Naive thymus-derived CD8-positive, alpha-beta T cell (primary cell): Measurements from ENCODE around the gene KLK6. TPM values are rescaled to one million over a fixed set of nuclear protein-coding genes. Genes with fewer than 3 reads are reported as not detected.

Source experiments
- ATAC-seq, 2 donors: fragments of 150-1000 bp; cut with Tn5 transposase in 1 of 2; sonication (Bioruptor Pico), chemical (Tn5 transposase) in 1 of 2; 1 replicate in 1 of 2; 2 replicates in 1 of 2; pipeline ENCODE4 v1.10.0; 2021; ENCODE audit warnings: mild to moderate bottlenecking in 2 of 2, moderate library complexity in 2 of 2
- POLR2A ChIA-PET: fragments of 350-600 bp; sonication (Branson Sonifier 250); formaldehyde crosslinking; loops from one replicate; lab custom pipeline; 2021; ENCODE audit warnings: antibody characterized with exemption; lab: Charles Lee
- DNase-seq, 10 donors: peaks; one replicate each; pipeline versions ENCODE4 v3.0.0 to v3.0.0-alpha.2; 2020 to 2022
- H3K27ac Mint-ChIP-seq, 10 donors: one replicate each; pipeline ENCODE4 v1.8.0; 2020 to 2022; ENCODE audit warnings: mild to moderate bottlenecking in 10 of 10, mixed read lengths in 10 of 10, moderate library complexity in 4 of 10, inconsistent platforms in 1 of 10
- H3K27me3 Mint-ChIP-seq, 5 donors: one replicate each; pipeline ENCODE4 v1.8.0; 2021 to 2022; ENCODE audit warnings: mixed read lengths in 5 of 5
- H3K36me3 Mint-ChIP-seq, 3 donors: one replicate each; pipeline ENCODE4 v1.8.0; 2020 to 2022; ENCODE audit warnings: mixed read lengths in 3 of 3, mild to moderate bottlenecking in 2 of 3, inconsistent platforms in 1 of 3
- H3K4me1 Mint-ChIP-seq, 4 donors: one replicate each; pipeline ENCODE4 v1.8.0; 2021 to 2022; ENCODE audit warnings: mixed read lengths in 4 of 4
- H3K4me3 Mint-ChIP-seq, 10 donors: one replicate each; pipeline ENCODE4 v1.8.0; 2020 to 2022; ENCODE audit warnings: mild to moderate bottlenecking in 10 of 10, mixed read lengths in 10 of 10, moderate library complexity in 6 of 10, inconsistent platforms in 1 of 10
- H3K9me3 Mint-ChIP-seq, 9 donors: one replicate each; pipeline ENCODE4 v1.8.0; 2020 to 2022; ENCODE audit warnings: mixed read lengths in 9 of 9, mild to moderate bottlenecking in 3 of 9, inconsistent platforms in 1 of 9, moderate library complexity in 1 of 9
- polyA plus RNA-seq, 3 donors: library from polyadenylated mRNA; unstranded; fragments of 300-500 nt; fragmentation: Illumina TruSeq; gene quantifications; one replicate each; pipeline ENCODE4 v1.2.3, GENCODE V29; 2021
- total RNA-seq, 8 experiments: library from RNA in 2 of 8; stranded (reverse) in 2 of 8; gene quantifications; one replicate each; pipeline ENCODE4 v1.2.3 and lab custom pipeline; 2021 to 2026

KLK6 gene
- total and polyA plus RNA-seq, 5 experiments from 2014 or later: not detected

- no peak overlapping the region for H3K4me3 Mint-ChIP-seq
- H3K4me1 Mint-ChIP-seq: peaks cover 0 to 4% (median 0%) of the 10 kb centered on the region in 4 donors
- POLR2A ChIA-PET: no interaction called here
- no peak for ATAC-seq
- no peak overlapping the region for H3K27ac Mint-ChIP-seq
- peaks cover 0 to 13% (median 2%) of the 10 kb centered on the region in 9 donors for H3K9me3 Mint-ChIP-seq
- H3K27me3 Mint-ChIP-seq: peaks cover 34 to 91% (median 64%) of the 10 kb centered on the region in 5 donors
- no peak for DNase-seq
- H3K36me3 Mint-ChIP-seq: peaks cover 0 to 6% (median 0%) of the 10 kb centered on the region in 3 donors
These were observed 1.3 kb downstream of the KLK6 start for GRCh38 chr19:50967929-50968715.

- no peak for ATAC-seq
- peaks cover 0 to 37% (median 15%) of the 10 kb centered on the region in 9 donors for H3K9me3 Mint-ChIP-seq
- H3K27ac Mint-ChIP-seq: no peak overlapping the region
- peaks cover 29 to 82% (median 62%) of the 10 kb centered on the region in 5 donors for H3K27me3 Mint-ChIP-seq
- H3K36me3 Mint-ChIP-seq: peaks cover 0 to 4% (median 2%) of the 10 kb centered on the region in 3 donors
- no peak for DNase-seq
- no peak overlapping the region for H3K4me3 Mint-ChIP-seq
- POLR2A ChIA-PET: no interaction called here
- H3K4me1 Mint-ChIP-seq: peaks cover 0 to 2% (median 0%) of the 10 kb centered on the region in 4 donors
These were observed 5.1 kb downstream of the KLK6 start for GRCh38 chr19:50964266-50964665.

GRCh38 chr19:50963381-50963780 lies 6.0 kb downstream of the KLK6 start:
- no peak for DNase-seq
- ATAC-seq: no peak
- POLR2A ChIA-PET: no interaction called here
- no peak overlapping the region for H3K4me3 Mint-ChIP-seq
- H3K9me3 Mint-ChIP-seq: peaks cover 0 to 41% (median 16%) of the 10 kb centered on the region in 9 donors
- peaks cover 33 to 88% (median 66%) of the 10 kb centered on the region in 5 donors for H3K27me3 Mint-ChIP-seq
- peak overlapping the region in 1 of 10 donors; percentile 71 for H3K27ac Mint-ChIP-seq
- peaks cover 2 to 5% (median 3%) of the 10 kb centered on the region in 3 donors for H3K36me3 Mint-ChIP-seq
- H3K4me1 Mint-ChIP-seq: peaks cover 0 to 2% (median 0%) of the 10 kb centered on the region in 4 donors

- ATAC-seq: no peak
- H3K4me3 Mint-ChIP-seq: no peak overlapping the region
- peaks cover 34 to 88% (median 70%) of the 10 kb centered on the region in 5 donors for H3K27me3 Mint-ChIP-seq
- H3K9me3 Mint-ChIP-seq: peaks cover 0 to 41% (median 16%) of the 10 kb centered on the region in 9 donors
- no peak overlapping the region for H3K27ac Mint-ChIP-seq
- POLR2A ChIA-PET: no interaction called here
- no peak for DNase-seq
- peaks cover 0 to 2% (median 0%) of the 10 kb centered on the region in 4 donors for H3K4me1 Mint-ChIP-seq
- H3K36me3 Mint-ChIP-seq: peaks cover 2 to 6% (median 5%) of the 10 kb centered on the region in 3 donors
These were observed 7.1 kb downstream of the KLK6 start for GRCh38 chr19:50962245-50962644.

- Mint-ChIP-seq H3K4me3 (no peak overlapping the region), H3K4me1 (peaks cover 0 to 2% (median 0%) of the 10 kb centered on the region in 4 donors)
- POLR2A ChIA-PET: no interaction called here
These were observed 9.5 kb downstream of the KLK6 start for GRCh38 chr19:50959731-50960500.

GRCh38 chr19:50957587-50957986 lies 11.8 kb downstream of the KLK6 start:
- Mint-ChIP-seq H3K27ac (peak overlapping the region in 1 of 10 donors; percentile 61), H3K4me3 (no peak overlapping the region), H3K4me1 (peaks cover 0 to 6% (median 0%) of the 10 kb centered on the region in 4 donors), H3K9me3 (peaks cover 0 to 23% (median 11%) of the 10 kb centered on the region in 9 donors), H3K27me3 (peaks cover 28 to 57% (median 48%) of the 10 kb centered on the region in 5 donors), H3K36me3 (peaks cover 0 to 6% (median 5%) of the 10 kb centered on the region in 3 donors)
- ATAC-seq: no peak
- POLR2A ChIA-PET: no interaction called here
- no peak for DNase-seq

More at GRCh38 chr19:50959731-50960500, 9.5 kb downstream of the KLK6 start:
- peaks cover 2 to 6% (median 5%) of the 10 kb centered on the region in 3 donors for H3K36me3 Mint-ChIP-seq
- ATAC-seq (no peak), DNase-seq (no peak)
- peaks cover 0 to 41% (median 16%) of the 10 kb centered on the region in 9 donors for H3K9me3 Mint-ChIP-seq
- H3K27ac Mint-ChIP-seq: no peak overlapping the region
- H3K27me3 Mint-ChIP-seq: peaks cover 25 to 66% (median 56%) of the 10 kb centered on the region in 5 donors

- POLR2A ChIA-PET: no interaction called here
- Mint-ChIP-seq H3K27me3 (peaks cover 24 to 60% (median 46%) of the 10 kb centered on the region in 5 donors), H3K27ac (peak within 1 kb of the TSS in 1 of 10 donors; percentile 69), H3K36me3 (peaks cover 0 to 5% (median 5%) of the 10 kb centered on the region in 3 donors), H3K9me3 (peaks cover 0 to 13% (median 0%) of the 10 kb centered on the region in 9 donors), H3K4me1 (peaks cover 0 to 9% (median 0%) of the 10 kb centered on the region in 4 donors), H3K4me3 (no peak within 1 kb of the TSS)
- ATAC-seq (no peak), DNase-seq (no peak)
These were observed 16.5 kb downstream of the KLK6 start, which contains the start of gene KLK5 for GRCh38 chr19:50952910-50953309. KLK5 (minus strand) TSS chr19:50953038; CDS start chr19:50952657, 381 bp downstream.

GRCh38 chr19:50949861-50950260 lies 19.5 kb downstream of the KLK6 start:
- Mint-ChIP-seq H3K27me3 (peaks cover 21 to 67% (median 43%) of the 10 kb centered on the region in 5 donors), H3K9me3 (peaks cover 0 to 9% (median 2%) of the 10 kb centered on the region in 9 donors), H3K4me1 (peaks cover 0 to 9% (median 0%) of the 10 kb centered on the region in 4 donors), H3K36me3 (peaks cover 0 to 5% (median 2%) of the 10 kb centered on the region in 3 donors), H3K27ac (no peak overlapping the region), H3K4me3 (no peak overlapping the region)
- DNase-seq (no peak), ATAC-seq (no peak)
- POLR2A ChIA-PET: no interaction called here

GRCh38 chr19:50947123-50947522 lies 22.3 kb downstream of the KLK6 start:
- ATAC-seq (no peak), DNase-seq (no peak)
- POLR2A ChIA-PET: no interaction called here

GRCh38 chr19:50944795-50945194 lies 24.6 kb downstream of the KLK6 start:
- H3K4me3 Mint-ChIP-seq: no peak overlapping the region
- no peak for DNase-seq
- H3K27me3 Mint-ChIP-seq: peaks cover 20 to 77% (median 42%) of the 10 kb centered on the region in 5 donors
- peaks cover 0 to 14% (median 0%) of the 10 kb centered on the region in 3 donors for H3K36me3 Mint-ChIP-seq
- H3K27ac Mint-ChIP-seq: peak overlapping the region in 1 of 10 donors; percentile 80
- H3K4me1 Mint-ChIP-seq: no peaks in the 10 kb centered on the region
- no peak for ATAC-seq
- H3K9me3 Mint-ChIP-seq: peaks cover 0 to 17% (median 6%) of the 10 kb centered on the region in 9 donors
- POLR2A ChIA-PET: no interaction called here

More at GRCh38 chr19:50947123-50947522, 22.3 kb downstream of the KLK6 start:
- Mint-ChIP-seq H3K36me3 (peaks cover 0 to 6% (median 2%) of the 10 kb centered on the region in 3 donors), H3K27ac (no peak overlapping the region), H3K4me1 (peaks cover 0 to 4% (median 0%) of the 10 kb centered on the region in 4 donors), H3K9me3 (peaks cover 0 to 9% (median 3%) of the 10 kb centered on the region in 9 donors), H3K4me3 (no peak overlapping the region), H3K27me3 (peaks cover 25 to 76% (median 44%) of the 10 kb centered on the region in 5 donors)

GRCh38 chr19:50943074-50943828 lies 26.1 kb downstream of the KLK6 start:
- ATAC-seq: no peak
- POLR2A ChIA-PET: no interaction called here

More at GRCh38 chr19:50943074-50943828, 26.1 kb downstream of the KLK6 start:
- DNase-seq: no peak
- H3K27ac Mint-ChIP-seq: no peak overlapping the region
- H3K9me3 Mint-ChIP-seq: peaks cover 0 to 25% (median 4%) of the 10 kb centered on the region in 9 donors
- peaks cover 15 to 70% (median 36%) of the 10 kb centered on the region in 5 donors for H3K27me3 Mint-ChIP-seq
- peaks cover 0 to 16% (median 0%) of the 10 kb centered on the region in 3 donors for H3K36me3 Mint-ChIP-seq
- no peak overlapping the region for H3K4me3 Mint-ChIP-seq
- H3K4me1 Mint-ChIP-seq: no peaks in the 10 kb centered on the region
